KBM-7 (cell line): ENCODE results near the gene RAF1.

ENCODE experiments used
- DNase-seq: peaks from one replicate; pipeline ENCODE4 v3.0.0-alpha.2; 2015
- in situ Hi-C: fragments of 300-500 bp; cut with MboI; formaldehyde crosslinking; loops from 2 replicates; pipeline ENCODE4 v1.14.3; 2020; ENCODE audit warnings: low sequenced_read_pairs, low pct_unique_long_range_greater_than_20kb, mixed read lengths

RAF1 gene

GRCh38 chr3:12612514-12613226 lies 51.2 kb downstream of the RAF1 start:
- DNase-seq = no peak
- in situ Hi-C loops = no loop called here

DNA sequence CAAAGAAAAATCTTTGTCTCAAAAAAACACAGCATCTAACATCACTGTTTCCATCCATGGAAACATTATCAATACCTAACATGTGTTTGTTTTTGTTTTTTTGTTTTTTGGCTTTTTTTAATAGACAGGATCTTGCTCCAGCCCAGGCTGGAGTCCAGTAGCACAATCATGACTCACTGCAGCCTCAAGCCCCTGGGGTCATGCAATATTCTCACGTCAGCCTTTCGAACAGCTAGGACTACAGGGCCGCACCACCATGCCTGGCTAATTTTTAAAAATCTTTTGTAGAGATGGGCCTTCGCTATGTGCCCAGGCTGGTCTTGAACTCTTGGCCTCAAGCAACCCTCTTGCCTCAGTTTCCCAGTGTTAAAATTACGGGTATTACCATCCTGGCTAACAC lies 52.8 kb downstream of the RAF1 start:
- DNase-seq = no peak
- in situ Hi-C loops = no loop called here

DNA sequence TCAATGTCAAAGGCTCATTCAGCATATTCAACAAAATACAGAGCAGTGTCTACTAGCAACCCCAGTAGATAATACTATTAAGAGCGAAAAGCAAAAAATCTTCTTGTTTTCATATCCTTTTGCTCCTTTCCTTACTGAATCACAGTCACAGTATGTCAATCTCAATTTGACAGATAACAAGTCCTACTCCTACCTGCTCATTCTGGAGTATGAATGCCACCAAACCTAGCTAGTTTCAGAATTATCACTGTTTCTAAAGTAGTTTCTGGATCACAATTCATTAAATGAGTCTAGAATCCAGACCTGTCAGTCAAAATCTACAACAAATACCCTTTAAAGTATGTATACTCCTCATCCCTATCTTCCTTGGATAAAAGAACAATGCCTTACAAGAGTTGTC lies 55.5 kb downstream of the RAF1 start:
- DNase-seq = no peak
- in situ Hi-C loops = no loop called here

DNA sequence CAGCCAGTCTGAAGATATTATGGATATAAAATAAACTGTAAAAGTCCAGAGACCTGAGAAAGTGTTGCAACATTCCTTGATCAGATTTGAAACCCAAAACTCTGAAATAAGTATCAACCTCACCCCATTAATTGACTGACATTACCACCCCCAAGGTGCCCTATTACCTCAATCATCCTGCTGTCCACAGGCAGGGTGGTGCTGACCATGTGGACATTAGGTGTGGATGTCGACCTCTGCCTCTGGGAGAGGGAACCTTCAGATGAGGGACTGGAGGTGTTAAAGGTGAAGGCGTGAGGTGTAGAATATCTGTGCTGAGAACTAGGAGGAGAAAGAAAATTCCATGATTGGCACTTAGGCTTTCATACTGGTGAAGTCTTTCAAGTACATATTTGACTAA lies 59.9 kb downstream of the RAF1 start:
- in situ Hi-C loops = no loop called here
- no peak for DNase-seq

DNA sequence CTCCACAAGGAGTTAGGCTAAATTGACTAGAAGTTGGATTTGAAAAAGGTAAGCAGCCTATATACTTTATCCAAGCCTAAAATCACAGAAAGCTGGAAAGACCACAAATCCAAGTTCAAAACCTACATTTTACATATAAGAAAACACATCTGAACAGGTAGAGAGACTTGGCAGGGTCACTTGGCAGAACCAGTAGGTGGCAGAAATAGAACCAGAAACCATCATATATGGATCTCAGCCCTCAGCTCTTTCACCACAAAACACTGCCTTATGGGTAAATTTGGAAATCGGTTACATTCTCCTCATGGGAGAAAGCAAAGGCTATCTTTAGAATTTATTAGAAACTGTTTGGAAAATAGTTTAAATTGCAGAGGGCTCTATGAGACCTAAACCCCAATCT lies 62.8 kb downstream of the RAF1 start:
- DNase-seq = no peak
- in situ Hi-C loops = no loop called here

GRCh38 chr3:12598890-12599289 lies 65.0 kb downstream of the RAF1 start:
- DNase-seq = no peak
- in situ Hi-C loops = no loop called here

GRCh38 chr3:12593473-12593872 lies 70.4 kb downstream of the RAF1 start:
- DNase-seq = no peak
- in situ Hi-C loops = no loop called here

- no peak for DNase-seq
- in situ Hi-C loops = no loop called here
Observed at GRCh38 chr3:12591997-12592715, 71.8 kb downstream of the RAF1 start.

DNA sequence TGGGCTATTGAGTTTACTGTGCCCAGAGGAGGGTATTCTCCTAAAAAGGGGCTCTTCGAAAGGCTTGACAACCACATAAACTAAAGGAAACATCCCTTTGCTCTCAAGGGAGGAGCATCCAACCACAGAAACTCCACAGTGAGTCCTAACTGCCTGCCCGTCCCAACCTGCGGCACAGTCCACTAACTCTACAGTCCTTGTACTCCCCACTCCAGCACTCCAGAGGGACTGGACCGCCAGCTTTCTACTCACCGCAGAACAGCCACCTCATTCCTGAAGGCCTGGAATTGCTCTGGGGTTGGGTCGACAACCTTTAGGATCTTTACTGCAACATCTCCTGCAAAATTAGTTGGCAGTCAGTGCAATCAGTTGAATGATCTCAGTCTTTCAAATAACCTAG lies 72.5 kb downstream of the RAF1 start:
- no peak for DNase-seq
- in situ Hi-C loops = no loop called here

GRCh38 chr3:12590096-12590495 lies 73.8 kb downstream of the RAF1 start:
- in situ Hi-C loops = no loop called here
- DNase-seq = peak; percentile 42

GRCh38 chr3:12588039-12589009 lies 75.6 kb downstream of the RAF1 start:
- DNase-seq = no peak
- in situ Hi-C loops = no loop called here

DNA sequence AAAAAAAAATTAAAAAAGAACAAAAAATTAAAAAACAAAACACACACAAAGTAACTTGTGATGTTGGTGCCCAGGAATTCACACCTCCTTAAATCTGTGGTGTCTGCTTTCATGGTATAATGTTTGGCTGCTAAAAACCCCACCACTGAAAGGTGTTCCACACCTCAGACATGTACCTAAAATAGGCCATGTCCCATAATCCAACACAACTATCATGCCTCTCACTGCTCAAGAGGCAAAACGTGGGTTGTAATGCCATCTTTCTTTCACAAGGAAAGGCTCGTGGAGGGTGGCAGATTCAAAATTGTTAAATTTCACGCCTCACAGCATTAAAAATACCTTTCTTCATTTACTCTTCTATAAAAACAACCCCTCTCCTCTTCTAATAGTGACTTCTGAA lies 77.5 kb downstream of the RAF1 start:
- in situ Hi-C loops = no loop called here
- DNase-seq = no peak

GRCh38 chr3:12585970-12586369 lies 77.9 kb downstream of the RAF1 start:
- DNase-seq = no peak
- in situ Hi-C loops = no loop called here

DNA sequence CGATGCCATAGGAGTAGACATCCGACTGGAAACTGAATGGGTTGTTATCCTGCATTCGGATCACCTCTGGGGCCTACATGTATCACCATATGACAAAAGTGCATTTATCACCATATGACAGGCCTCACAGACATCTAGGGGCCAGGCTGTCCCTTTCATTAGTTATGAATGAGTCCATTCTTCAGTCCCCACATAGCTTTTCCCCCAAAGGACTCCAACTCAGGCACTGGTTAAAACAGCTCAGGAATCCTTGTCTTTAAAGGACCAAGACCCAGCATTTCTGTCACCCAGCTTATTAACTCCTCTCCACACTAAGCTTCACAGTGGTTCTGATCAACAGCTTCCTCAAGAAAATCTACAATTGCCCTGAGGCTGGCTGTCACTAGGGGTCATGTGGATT lies 78.7 kb downstream of the RAF1 start:
- in situ Hi-C loops = no loop called here
- DNase-seq = no peak

DNA sequence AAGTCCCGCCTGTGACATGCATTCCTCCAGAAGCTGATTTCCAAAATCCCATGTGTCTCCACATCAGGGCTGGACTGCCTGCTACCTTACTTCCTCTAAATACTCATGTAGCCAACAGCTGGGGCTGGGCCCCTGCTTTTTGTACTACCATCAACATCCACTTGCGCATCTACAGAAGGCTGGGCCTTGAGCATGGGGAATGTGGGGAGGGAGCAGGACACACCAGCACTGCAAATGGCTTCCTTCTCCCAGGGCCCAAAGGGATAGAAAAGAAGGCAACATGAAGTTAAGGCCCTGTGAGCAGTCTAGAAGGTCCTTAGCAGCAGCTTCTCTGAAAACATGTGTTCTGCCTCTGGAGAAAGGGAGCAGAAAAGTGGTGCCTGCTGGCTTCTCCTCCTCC lies 79.8 kb downstream of the RAF1 start:
- in situ Hi-C loops = no loop called here
- no peak for DNase-seq

DNA sequence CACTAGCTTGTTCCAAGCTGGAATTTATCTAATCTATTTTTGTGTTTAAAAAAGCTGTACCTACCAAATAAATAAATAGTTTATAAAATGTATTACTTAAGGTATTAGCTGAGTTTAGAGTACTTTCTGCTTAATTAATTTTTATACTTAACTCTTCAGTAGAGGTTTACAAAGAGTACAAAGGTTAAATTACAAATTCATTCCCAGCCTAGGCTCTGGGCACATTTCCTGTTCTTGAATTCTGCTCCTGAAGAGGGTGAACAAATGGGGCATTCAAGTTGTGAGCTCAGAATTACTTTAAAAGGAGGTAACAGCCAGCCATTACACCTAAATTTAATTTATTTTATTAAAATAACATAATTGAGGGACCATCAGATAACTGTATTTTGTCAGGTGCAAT lies 80.6 kb downstream of the RAF1 start:
- in situ Hi-C loops = no loop called here

DNA sequence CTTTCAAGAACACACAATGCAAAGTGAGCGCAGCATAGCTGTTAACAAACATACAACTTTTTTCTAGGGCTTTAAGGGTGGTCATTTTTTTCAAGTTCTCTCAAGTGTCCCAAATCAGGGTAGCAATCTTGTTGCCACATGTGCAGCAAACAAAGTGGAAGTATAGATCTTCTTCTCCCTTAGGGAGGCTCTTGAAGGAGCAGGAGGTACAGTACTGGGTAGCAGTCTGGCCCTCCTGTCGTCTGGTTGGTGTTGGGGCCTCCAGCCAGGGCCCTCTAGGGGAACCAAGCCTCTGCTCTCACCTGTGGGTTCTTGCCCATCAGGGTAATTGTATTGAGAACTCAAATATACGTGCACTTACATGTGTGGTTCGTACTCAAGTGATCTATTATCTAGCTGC lies 81.2 kb downstream of the RAF1 start:
- in situ Hi-C loops = no loop called here
- no peak for DNase-seq

More for the DNA sequence above, 80.6 kb downstream of the RAF1 start:
- no peak for DNase-seq

- no peak for DNase-seq
- in situ Hi-C loops = no loop called here
Observed at GRCh38 chr3:12579905-12580304, 84.0 kb downstream of the RAF1 start.

DNA sequence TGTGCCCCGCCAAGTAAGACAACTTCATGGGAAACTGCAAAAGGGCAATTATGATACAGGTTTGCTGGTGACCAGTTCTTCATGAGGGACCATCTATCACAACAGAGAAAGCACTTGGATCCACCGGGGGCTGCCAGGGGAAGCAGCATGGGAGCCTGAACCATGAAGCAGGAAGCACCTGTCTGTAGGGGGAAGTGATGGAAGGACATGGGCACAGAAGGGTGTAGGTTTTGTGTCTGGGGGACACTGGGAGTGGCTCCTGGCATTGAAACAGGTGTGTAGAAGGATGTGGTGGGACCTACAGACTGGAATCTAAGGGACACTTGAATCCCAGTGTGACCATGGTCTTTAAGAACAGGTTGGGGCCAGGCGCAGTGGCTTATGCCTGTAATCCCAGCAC lies 84.5 kb downstream of the RAF1 start:
- DNase-seq = peak; percentile 30
- in situ Hi-C loops = no loop called here

DNA sequence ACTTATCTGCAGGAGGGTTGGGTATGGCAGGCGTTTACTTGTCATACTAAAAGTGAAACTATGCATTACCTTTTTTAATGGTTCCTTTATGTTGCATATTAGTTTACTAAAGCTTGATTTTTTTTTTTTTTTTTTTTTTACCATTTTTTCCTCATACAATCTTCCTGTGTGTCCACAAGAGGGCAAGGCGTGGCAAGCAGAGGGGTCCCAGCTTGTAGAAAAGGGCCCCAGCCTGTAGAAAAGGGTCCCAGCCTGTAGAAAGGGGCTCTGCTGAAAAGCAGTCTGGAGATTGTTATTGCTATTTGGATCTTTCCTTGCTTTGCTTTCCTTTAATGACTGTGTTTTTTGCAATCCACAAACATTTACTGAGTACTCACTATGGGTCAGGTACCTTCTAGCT lies 85.2 kb downstream of the RAF1 start:
- no peak for DNase-seq
- in situ Hi-C loops = no loop called here
